Endothelial cell of umbilical vein (primary cell): ENCODE measurements around the gene ARHGEF12. TPM values are rescaled to one million over a fixed set of nuclear protein-coding genes. Genes with fewer than 3 reads are reported as not detected.

Experiments used
- BruUV-seq: library from RNA; stranded (reverse); fragments of 400-500 nt; replicated peaks from 2 replicates; lab custom pipeline; 2021; lab: Mats Ljungman, UMichigan
- CTCF ChIA-PET: fragments of 300-600, 350-600 bp; sonication (Branson Sonifier 250); formaldehyde crosslinking; loops from one replicate; lab custom pipeline; 2021; ENCODE audit warnings: antibody characterized with exemption, inconsistent platforms; lab: Charles Lee
- POLR2A ChIA-PET: fragments of 300-600, 350-600 bp; sonication (Branson Sonifier 250); formaldehyde crosslinking; loops from one replicate; lab custom pipeline; 2021; ENCODE audit warnings: antibody characterized with exemption, inconsistent platforms; lab: Charles Lee
- DNase-seq: peaks from one replicate; pipeline ENCODE4 v3.0.0-alpha.2; 2011; ENCODE audit warnings: low read depth, low spot score
- FAIRE-seq: peaks from 2 replicates; lab custom pipeline; 2011; peaks lifted over from hg19 to GRCh38; lab: Jason Lieb, UNC
- H2AFZ ChIP-seq: 2 replicates; pipeline ENCODE4 v1.6.0; 2012; ENCODE audit warnings: low read depth, low read length, control low read depth, inconsistent platforms
- H3K27ac ChIP-seq: 2 replicates; pipeline ENCODE4 v1.5.1; 2011; ENCODE audit warnings: low read depth, mild to moderate bottlenecking, control low read depth, low read length, moderate library complexity; ENCODE audit not compliant: insufficient read depth
- H3K27me3 ChIP-seq, 2 experiments: 2 replicates each; pipeline versions ENCODE4 v1.6.0 to v1.6.1; 2011; ENCODE audit warnings: low read length in 2 of 2, mixed read lengths in 1 of 2; ENCODE audit not compliant: control insufficient read depth in 2 of 2, insufficient read depth in 2 of 2
- H3K36me3 ChIP-seq, 2 experiments: 2 replicates in 1 of 2; 3 replicates in 1 of 2; pipeline ENCODE4 v1.5.1; 2011; ENCODE audit warnings: low read length in 2 of 2, mild to moderate bottlenecking in 1 of 2, moderate library complexity in 1 of 2; ENCODE audit not compliant: control insufficient read depth in 2 of 2, insufficient read depth in 2 of 2; ENCODE audit errors: extremely low read depth in 1 of 2
- H3K4me1 ChIP-seq: 3 replicates; pipeline ENCODE4 v1.5.1; 2011; ENCODE audit warnings: mild to moderate bottlenecking, low read length; ENCODE audit not compliant: control insufficient read depth, insufficient read depth; ENCODE audit errors: extremely low read depth
- H3K4me2 ChIP-seq: 2 replicates; pipeline ENCODE4 v1.6.1; 2011; ENCODE audit warnings: low read length, control low read depth, mixed read lengths; ENCODE audit not compliant: insufficient read depth
- H3K4me3 ChIP-seq, 3 experiments: fragments of 200-600 bp in 1 of 3; sonication (generic), shearing (Covaris generic) in 1 of 3; replicated peaks in 1 of 3; 2 replicates each; pipeline ENCODE4 v1.5.1; 2011 to 2016; ENCODE audit warnings: control low read depth in 3 of 3, low read length in 3 of 3, mild to moderate bottlenecking in 2 of 3, inconsistent platforms in 1 of 3, low read depth in 1 of 3, moderate library complexity in 1 of 3; ENCODE audit not compliant: insufficient read depth in 1 of 3
- H3K79me2 ChIP-seq: 2 replicates; pipeline ENCODE4 v1.6.0; 2012; ENCODE audit warnings: low read length, inconsistent platforms; ENCODE audit not compliant: control insufficient read depth, insufficient read depth
- H3K9ac ChIP-seq: replicated peaks from 2 replicates; pipeline ENCODE3; 2011; ENCODE audit warnings: low read length, control low read depth; ENCODE audit not compliant: insufficient read depth; ENCODE audit errors: extremely low read depth
- H3K9me1 ChIP-seq: replicated peaks from 3 replicates; pipeline ENCODE4 v1.6.0; 2011; ENCODE audit warnings: mild to moderate bottlenecking, low read length; ENCODE audit not compliant: control insufficient read depth, insufficient read depth; ENCODE audit errors: extremely low read depth
- H3K9me3 ChIP-seq: replicated peaks from 2 replicates; pipeline ENCODE4 v1.5.1; 2012; ENCODE audit warnings: low read length, inconsistent platforms; ENCODE audit not compliant: control insufficient read depth, insufficient read depth
- H4K20me1 ChIP-seq: replicated peaks from 2 replicates; pipeline ENCODE3; 2011; ENCODE audit warnings: mild to moderate bottlenecking, low read length; ENCODE audit not compliant: control insufficient read depth, insufficient read depth; ENCODE audit errors: extremely low read depth
- MYC ChIP-seq: IDR thresholded peaks from one replicate; pipeline ENCODE4 v1.6.1; 2011; ENCODE audit warnings: mild to moderate bottlenecking, low read depth, low read length
- dilution Hi-C: fragments of 300-500 bp; cut with MboI; formaldehyde crosslinking; loops from one replicate; pipeline ENCODE4 v1.15.0; 2019; ENCODE audit warnings: low sequenced_read_pairs; ENCODE audit not compliant: extremely low pct_ligation_motif_present
- intact Hi-C: fragments of 100-400 bp; cut with micrococcal nuclease; formaldehyde crosslinking; loops from one replicate; pipeline ENCODE4 v1.10.0; 2022
- polyA plus RNA-seq, 4 experiments: library from polyadenylated mRNA; depleted of rRNA in 3 of 4; stranded (reverse) in 3 of 4; unstranded in 1 of 4; fragments of >200 nt; gene quantifications; 2 replicates each; pipeline versions ENCODE4 v1.2.1 to v1.2.3, GENCODE V29; 2011 to 2012; ENCODE audit warnings: missing spikeins in 1 of 4
- total RNA-seq: library from RNA; stranded (reverse); gene quantifications from 2 replicates; pipeline ENCODE4 v1.2.3, GENCODE V29; 2021
- TF ChIP-seq, protein P1 (sequence below), 2 donors: IDR thresholded peaks; 1 replicate in 1 of 2; 2 replicates in 1 of 2; pipeline ENCODE4 v1.5.1; 2011; ENCODE audit warnings: low read length in 2 of 2, mild to moderate bottlenecking in 2 of 2, moderate library complexity in 2 of 2, control low read depth in 1 of 2, inconsistent platforms in 1 of 2, low read depth in 1 of 2; ENCODE audit not compliant: insufficient read depth in 1 of 2; ENCODE audit errors: extremely low read depth in 1 of 2

ARHGEF12 gene
- total and polyA plus RNA-seq, 2 donors (not counting 3 experiments of a cell fraction or from before 2014, with no cell fraction given) = 20.9 to 125 TPM

DNA sequence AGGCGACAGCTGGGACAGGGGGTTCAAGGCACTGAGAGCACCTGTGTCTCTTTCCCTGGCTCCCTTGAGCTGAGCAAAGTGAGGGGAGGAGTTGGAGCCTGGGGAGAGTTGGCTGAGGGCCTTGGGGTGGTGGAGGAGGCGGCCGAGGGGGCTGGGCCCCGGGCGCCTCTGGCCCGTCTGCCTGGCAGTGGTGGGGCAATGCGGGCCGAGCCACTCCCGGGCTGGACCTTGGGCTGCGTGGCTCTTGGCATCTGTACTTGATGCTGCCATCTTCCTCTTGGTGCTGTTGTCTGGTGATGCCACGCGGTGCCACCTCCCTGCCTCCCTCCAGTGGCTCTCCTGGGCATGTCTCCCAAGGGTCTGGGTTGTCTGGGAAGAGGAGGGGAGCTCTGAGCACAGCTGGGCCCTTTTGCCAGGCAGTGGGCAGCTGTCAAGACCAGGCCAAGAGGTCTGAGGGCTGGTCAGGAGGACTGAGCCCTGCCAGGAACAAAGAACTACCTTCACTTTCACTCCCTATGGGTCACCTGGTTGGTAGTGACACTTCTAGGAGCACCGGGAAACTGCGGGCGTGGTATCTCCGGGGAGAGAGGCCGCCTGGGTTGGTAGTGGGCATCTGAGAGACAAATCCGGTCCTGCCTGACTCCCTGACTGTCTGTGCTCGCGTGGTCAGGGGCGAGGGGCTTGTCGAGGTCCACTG, 176.7 kb downstream of the ARHGEF12 start:
- POLR2A ChIA-PET = no interaction called here
- H3K79me2 ChIP-seq = no peaks in the 10 kb centered on the region
- CTCF ChIA-PET = interaction anchor here (1.0 to 8.1 kb wide), 8 partner anchors 13 to 682 kb away, joined by 3 to 289 read pairs (median 6); no protein-coding TSS in a partner anchor
- peaks cover 0 to 2% of the 10 kb centered on the region in 2 experiments for H3K27me3 ChIP-seq
- H3K9me1 ChIP-seq = no peaks in the 10 kb centered on the region
- dilution Hi-C loops (no loop called here), intact Hi-C loops (loop anchor here (5.0 kb wide), 1 partner anchor 124 kb away; no protein-coding TSS in a partner anchor)
- no peaks in the 10 kb centered on the region for H3K9me3 ChIP-seq
- no peak overlapping the region for H3K9ac ChIP-seq
- no peaks in the 10 kb centered on the region for H4K20me1 ChIP-seq
- no TSS peak for BruUV-seq
- no peak overlapping the region for H3K4me2 ChIP-seq
- no peak for DNase-seq
- H2AFZ ChIP-seq = no peak overlapping the region
- peaks cover 4% of the 10 kb centered on the region for H3K4me1 ChIP-seq
- no peak overlapping the region for H3K27ac ChIP-seq
- TF ChIP-seq MYC = no peak
- TF ChIP-seq, protein P1, sequence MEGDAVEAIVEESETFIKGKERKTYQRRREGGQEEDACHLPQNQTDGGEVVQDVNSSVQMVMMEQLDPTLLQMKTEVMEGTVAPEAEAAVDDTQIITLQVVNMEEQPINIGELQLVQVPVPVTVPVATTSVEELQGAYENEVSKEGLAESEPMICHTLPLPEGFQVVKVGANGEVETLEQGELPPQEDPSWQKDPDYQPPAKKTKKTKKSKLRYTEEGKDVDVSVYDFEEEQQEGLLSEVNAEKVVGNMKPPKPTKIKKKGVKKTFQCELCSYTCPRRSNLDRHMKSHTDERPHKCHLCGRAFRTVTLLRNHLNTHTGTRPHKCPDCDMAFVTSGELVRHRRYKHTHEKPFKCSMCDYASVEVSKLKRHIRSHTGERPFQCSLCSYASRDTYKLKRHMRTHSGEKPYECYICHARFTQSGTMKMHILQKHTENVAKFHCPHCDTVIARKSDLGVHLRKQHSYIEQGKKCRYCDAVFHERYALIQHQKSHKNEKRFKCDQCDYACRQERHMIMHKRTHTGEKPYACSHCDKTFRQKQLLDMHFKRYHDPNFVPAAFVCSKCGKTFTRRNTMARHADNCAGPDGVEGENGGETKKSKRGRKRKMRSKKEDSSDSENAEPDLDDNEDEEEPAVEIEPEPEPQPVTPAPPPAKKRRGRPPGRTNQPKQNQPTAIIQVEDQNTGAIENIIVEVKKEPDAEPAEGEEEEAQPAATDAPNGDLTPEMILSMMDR (IDR thresholded peaks at IDR 0.05; ENCODE audit: extremely low read depth in 1 of 2, insufficient read depth in 1 of 2, low read depth in 1 of 2, low read length in 2 of 2) = peak in 1 of 2 donors; percentile 3
- no peaks in the 10 kb centered on the region for H3K36me3 ChIP-seq
- FAIRE-seq = no peak
- H3K4me3 ChIP-seq = no peak overlapping the region
